ENCODE data around the gene RBBP8. TPM values are rescaled to one million over a fixed set of nuclear protein-coding genes. Genes with fewer than 3 reads are reported as not detected.

The RBBP8 gene
- total and polyA plus RNA-seq, 12 donors: 8.0 to 34.7 (median 15.4) TPM

GRCh38 chr18:22913861-22914260 is 19.3 kb upstream of the RBBP8 start:
- TF ChIP-seq POLR2A (IDR thresholded peaks at IDR 0.05) (no peak), CTCF (IDR thresholded peaks at IDR 0.05) (no peak)
- Histone ChIP-seq H3K9me3 (replicated peaks in 1 of 3) (no peaks in the 10 kb centered on the region), H3K4me3 (no peak overlapping the region), H3K4me1 (replicated peaks in 1 of 2) (no peaks in the 10 kb centered on the region), H3K27ac (no peak overlapping the region), H3K36me3 (replicated peaks in 1 of 2) (no peaks in the 10 kb centered on the region), H3K27me3 (no peaks in the 10 kb centered on the region)
- no peak for DNase-seq
- intact Hi-C loops (cut with DNase I): no loop called here
- WGBS, 4 donors: 73 to 89% (median 84%) methylated on average over 3 of the region's 3 CpGs

GRCh38 chr18:22914633-22915032 is 18.5 kb upstream of the RBBP8 start:
- no peaks in the 10 kb centered on the region for H3K9me3 ChIP-seq (replicated peaks in 1 of 3)
- H3K4me3 ChIP-seq: no peak overlapping the region
- DNase-seq: no peak
- H3K27me3 ChIP-seq: no peaks in the 10 kb centered on the region
- TF ChIP-seq CTCF (IDR thresholded peaks at IDR 0.05) (no peak), POLR2A (IDR thresholded peaks at IDR 0.05) (no peak)
- intact Hi-C loops (cut with DNase I): no loop called here
- 91 to 94% (median 93%) methylated on average over 3 of the region's 3 CpGs for WGBS, 4 donors
- H3K4me1 ChIP-seq (replicated peaks in 1 of 2): no peaks in the 10 kb centered on the region
- no peaks in the 10 kb centered on the region for H3K36me3 ChIP-seq (replicated peaks in 1 of 2)
- no peak overlapping the region for H3K27ac ChIP-seq

- H3K27me3 ChIP-seq: no peaks in the 10 kb centered on the region
- no peaks in the 10 kb centered on the region for H3K4me1 ChIP-seq (replicated peaks in 1 of 2)
- TF ChIP-seq CTCF (IDR thresholded peaks at IDR 0.05): no peak
- no peak for TF ChIP-seq POLR2A (IDR thresholded peaks at IDR 0.05)
- H3K9me3 ChIP-seq (replicated peaks in 1 of 3): no peaks in the 10 kb centered on the region
- H3K36me3 ChIP-seq (replicated peaks in 1 of 2): no peaks in the 10 kb centered on the region
- DNase-seq: no peak
- H3K27ac ChIP-seq: no peak overlapping the region
- intact Hi-C loops (cut with DNase I): no loop called here
- H3K4me3 ChIP-seq: no peak overlapping the region
Measured at GRCh38 chr18:22915337-22915736, 17.8 kb upstream of the RBBP8 start.

DNA sequence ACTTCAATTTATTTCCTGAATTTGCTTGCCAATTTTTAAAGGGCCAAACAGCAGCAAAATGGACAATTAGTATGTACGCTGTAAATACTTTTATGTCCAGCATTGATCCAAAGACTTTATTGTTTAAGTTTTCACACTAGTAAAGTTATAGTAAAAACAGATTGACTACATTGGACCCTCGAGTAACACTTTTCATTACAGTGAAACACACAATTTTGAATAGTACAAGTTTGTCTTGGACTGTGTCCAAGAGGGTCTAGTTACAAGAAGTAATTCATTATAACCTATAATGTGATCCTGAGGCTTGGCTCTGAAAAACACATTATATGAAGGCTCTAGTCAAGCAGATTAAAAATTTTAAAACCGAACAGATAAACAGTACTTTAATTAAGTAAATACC is 11.4 kb upstream of the RBBP8 start:
- intact Hi-C loops (cut with DNase I): no loop called here
- no peaks in the 10 kb centered on the region for H3K27me3 ChIP-seq
- no peaks in the 10 kb centered on the region for H3K36me3 ChIP-seq (replicated peaks in 1 of 2)
- H3K4me1 ChIP-seq (replicated peaks in 1 of 2): no peaks in the 10 kb centered on the region
- TF ChIP-seq CTCF (IDR thresholded peaks at IDR 0.05) (no peak), POLR2A (IDR thresholded peaks at IDR 0.05) (no peak)
- DNase-seq: no peak
- WGBS, 4 donors: 58 to 61% (median 59%) methylated on average over 3 of the region's 3 CpGs
- H3K4me3 ChIP-seq: no peak overlapping the region
- no peak overlapping the region for H3K27ac ChIP-seq
- no peaks in the 10 kb centered on the region for H3K9me3 ChIP-seq (replicated peaks in 1 of 3)

Data from adrenal gland (tissue), 12 donors.